ENCODE measurements around the gene KLC1. TPM values are rescaled to one million over a fixed set of nuclear protein-coding genes. Genes with fewer than 3 reads are reported as not detected.

The KLC1 gene
- total and polyA plus RNA-seq, 10 of the 15 experiments (the other 5 are each of a cell fraction or from before 2014, with no cell fraction given) = 5.5 to 137 (median 76.1) TPM

GRCh38 chr14:103712633-103713247, 83.7 kb downstream of the KLC1 start:
- intact Hi-C loops (cut with micrococcal nuclease; ENCODE audit: unreplicated experiment) = no loop called here
- H3K27ac ChIP-seq (ENCODE audit: control insufficient read depth, insufficient read depth) = no peak overlapping the region
- H3K9ac ChIP-seq (ENCODE audit: control insufficient read depth, insufficient read depth, low read length) = no peak overlapping the region
- H2AFZ ChIP-seq (ENCODE audit: control insufficient read depth, low read depth, low read length) = no peak overlapping the region
- POLR2A ChIA-PET = no interaction called here
- H3K36me3 ChIP-seq (ENCODE audit: control insufficient read depth in 2 of 2, insufficient read depth in 2 of 2, low read length in 1 of 2) = peaks cover 3 to 15% of the 10 kb centered on the region in 2 experiments; a peak in 2 of 4 replicates
- H3K4me3 ChIP-seq = no peak overlapping the region
- CTCF ChIA-PET = no interaction called here
- WGBS (ENCODE audit: insufficient coverage, insufficient replicate concordance, low lambda C conversion rate, missing lambda C conversion rate) = 91% methylated on average over 24 of the region's 24 CpGs
- no peaks in the 10 kb centered on the region for H4K20me1 ChIP-seq (ENCODE audit: control insufficient read depth, insufficient read depth)
- in situ Hi-C loops (cut with MboI) = no loop called here
- no peaks in the 10 kb centered on the region for H3K9me3 ChIP-seq (replicated peaks; ENCODE audit: control insufficient read depth, insufficient read depth, low read length)
- SMC1A ChIA-PET (ENCODE audit: uncharacterized antibody, unreplicated experiment) = interaction anchor here (0.6 to 1.4 kb wide), 2 partner anchors 19 to 48 kb away, joined by 4 read pairs; no protein-coding TSS in a partner anchor
- TF ChIP-seq TCF7 (IDR thresholded peaks at IDR 0.05; ENCODE audit: borderline replicate concordance) (no peak), CHD4 (IDR thresholded peaks at IDR 0.05) (no peak), ZBTB40 (IDR thresholded peaks at IDR 0.05; ENCODE audit: borderline replicate concordance) (no peak), LARP7 (IDR thresholded peaks at IDR 0.05) (no peak), USF2 (IDR thresholded peaks at IDR 0.05; ENCODE audit: borderline replicate concordance, low read depth, low read length) (no peak), PRDM15 (CRISPR knock-in tag; IDR thresholded peaks at IDR 0.05) (no peak), MTA2 (IDR thresholded peaks at IDR 0.05; ENCODE audit: low read depth) (no peak), MEF2B (IDR thresholded peaks at IDR 0.05; ENCODE audit: partially characterized antibody, poor library complexity, severe bottlenecking) (no peak), MEF2A (IDR thresholded peaks at IDR 0.05; ENCODE audit: insufficient read depth, low read depth, low read length) (no peak), KDM1A (IDR thresholded peaks at IDR 0.05; ENCODE audit: borderline replicate concordance) (no peak), NR2C1 (IDR thresholded peaks at IDR 0.05) (no peak), MLLT1 (IDR thresholded peaks at IDR 0.05) (no peak)
- no peaks in the 10 kb centered on the region for H3K27me3 ChIP-seq (replicated peaks in 1 of 2; ENCODE audit: control insufficient read depth in 2 of 2, insufficient read depth in 2 of 2, low read length in 1 of 2)
- RAD21 ChIA-PET (ENCODE audit: unreplicated experiment) = no interaction called here
- H3K4me2 ChIP-seq (ENCODE audit: control insufficient read depth, insufficient read depth) = 0 out of 2 replicates have a peak overlapping the region, but pooled peaks have one; percentile 85
- FAIRE-seq = no peak
- H3K4me1 ChIP-seq (ENCODE audit: control insufficient read depth, insufficient read depth, low read length) = 0 out of 2 replicates have a peak, but pooled peaks cover 4% of the 10 kb centered on the region
- BruUV-seq (replicated peaks) = no TSS peak
- ATAC-seq = no peak
- peaks cover 41% of the 10 kb centered on the region for H3K79me2 ChIP-seq (ENCODE audit: control insufficient read depth, insufficient read depth, low read length)
- no peak for DNase-seq (ENCODE audit: low read depth, low spot score)

All from GM12878 (cell line).